Liver (tissue), 9 donors: ENCODE results near the gene ZNF654. TPM values are rescaled to one million over a fixed set of nuclear protein-coding genes. Genes with fewer than 3 reads are reported as not detected.

Source experiments
- DNase-seq: peaks from one replicate; pipeline ENCODE4 v3.0.0-alpha.2; 2017; ENCODE audit warnings: low spot score
- H3K27ac ChIP-seq, 2 donors: one replicate each; pipeline ENCODE4 v1.7.0; 2013; ENCODE audit warnings: inconsistent platforms in 2 of 2, low read length in 2 of 2, control low read depth in 1 of 2, low read depth in 1 of 2, mild to moderate bottlenecking in 1 of 2
- H3K27me3 ChIP-seq, 4 donors: one replicate each; pipeline versions ENCODE4 v1.6.1 to v1.7.0; 2013; ENCODE audit warnings: low read length in 3 of 4, inconsistent platforms in 1 of 4, mild to moderate bottlenecking in 1 of 4, moderate library complexity in 1 of 4; ENCODE audit not compliant: control insufficient read depth in 4 of 4, insufficient read depth in 4 of 4
- H3K36me3 ChIP-seq, 4 donors: one replicate each; pipeline versions ENCODE4 v1.6.1 to v1.7.0; 2013; ENCODE audit warnings: low read length in 3 of 4, mild to moderate bottlenecking in 3 of 4, low read depth in 1 of 4, moderate library complexity in 1 of 4; ENCODE audit not compliant: control insufficient read depth in 4 of 4, insufficient read depth in 3 of 4
- H3K4me1 ChIP-seq, 4 donors: one replicate each; pipeline versions ENCODE4 v1.6.1 to v1.7.0; 2013; ENCODE audit warnings: low read length in 3 of 4, mild to moderate bottlenecking in 3 of 4, moderate library complexity in 1 of 4; ENCODE audit not compliant: control insufficient read depth in 4 of 4, insufficient read depth in 4 of 4
- H3K4me3 ChIP-seq, 3 donors: one replicate each; pipeline versions ENCODE4 v1.6.1 to v1.7.0; 2013; ENCODE audit warnings: low read length in 3 of 3, control low read depth in 1 of 3, low read depth in 1 of 3, mild to moderate bottlenecking in 1 of 3
- H3K9ac ChIP-seq, 2 donors: one replicate each; pipeline ENCODE4 v1.7.0; 2013; ENCODE audit warnings: low read length in 2 of 2, mild to moderate bottlenecking in 2 of 2, moderate library complexity in 2 of 2, control low read depth in 1 of 2, low read depth in 1 of 2
- H3K9me3 ChIP-seq, 4 donors: one replicate each; pipeline versions ENCODE4 v1.6.1 to v1.7.0; 2013; ENCODE audit warnings: low read length in 3 of 4; ENCODE audit not compliant: control insufficient read depth in 4 of 4
- EGR1 ChIP-seq, 2 donors: IDR thresholded peaks; 2 replicates each; pipeline ENCODE4 v1.6.1; 2016 to 2018; ENCODE audit warnings: antibody characterized with exemption in 2 of 2, low read depth in 2 of 2
- FOXA1 ChIP-seq: IDR thresholded peaks from 2 replicates; pipeline ENCODE4 v1.6.1; 2016; ENCODE audit warnings: antibody characterized with exemption
- FOXA2 ChIP-seq: IDR thresholded peaks from 2 replicates; pipeline ENCODE4 v1.6.1; 2016; ENCODE audit warnings: antibody characterized with exemption
- GABPA ChIP-seq, 2 donors: IDR thresholded peaks in 1 of 2; conservative IDR thresholded peaks in 1 of 2; 2 replicates each; pipeline ENCODE4 v1.6.1; 2016; ENCODE audit warnings: antibody characterized with exemption in 2 of 2, mild to moderate bottlenecking in 1 of 2, moderate library complexity in 1 of 2
- HNF4A ChIP-seq, 2 donors: conservative IDR thresholded peaks; 2 replicates each; pipeline ENCODE4 v1.6.1; 2016; ENCODE audit warnings: antibody characterized with exemption in 2 of 2, mild to moderate bottlenecking in 2 of 2
- HNF4G ChIP-seq: IDR thresholded peaks from 2 replicates; pipeline ENCODE4 v1.6.1; 2016; ENCODE audit warnings: antibody characterized with exemption
- JUND ChIP-seq, 2 donors: IDR thresholded peaks; 2 replicates each; pipeline ENCODE4 v1.6.1; 2016; ENCODE audit warnings: antibody characterized with exemption in 2 of 2
- NR2F2 ChIP-seq: IDR thresholded peaks from 2 replicates; pipeline ENCODE4 v1.6.1; 2016; ENCODE audit warnings: antibody characterized with exemption
- RAD21 ChIP-seq, 2 donors: IDR thresholded peaks; 2 replicates each; pipeline ENCODE4 v1.6.1; 2016; ENCODE audit warnings: antibody characterized with exemption in 2 of 2, mild to moderate bottlenecking in 2 of 2
- RXRA ChIP-seq, 2 donors: IDR thresholded peaks; 2 replicates each; pipeline ENCODE4 v1.6.1; 2017 to 2018; ENCODE audit warnings: antibody characterized with exemption in 2 of 2, mild to moderate bottlenecking in 1 of 2
- SP1 ChIP-seq: IDR thresholded peaks from 2 replicates; pipeline ENCODE4 v1.6.1; 2018; ENCODE audit warnings: antibody characterized with exemption, mild to moderate bottlenecking
- TAF1 ChIP-seq: conservative IDR thresholded peaks from 2 replicates; pipeline ENCODE4 v1.6.1; 2016; ENCODE audit warnings: antibody characterized with exemption, mild to moderate bottlenecking
- WGBS: extraction: QIAGEN DNeasy Blood & Tissue Kit; methylation state at CpG from one replicate; pipeline ENCODE4 v1.1.7; 2013; 5-methylcytosine and 5-hydroxymethylcytosine counted together
- polyA plus RNA-seq, 2 donors: library from polyadenylated mRNA; stranded (reverse) in 1 of 2; unstranded in 1 of 2; fragments of 200-250 nt in 1 of 2; fragments of >200 nt in 1 of 2; fragmentation: Nextera tagmentation in 1 of 2; extraction: Ambion mirVana in 1 of 2; gene quantifications; one replicate each; pipeline versions ENCODE4 v1.2.1 to v1.2.3, GENCODE V29; 2013 to 2015
- total RNA-seq, 2 donors: library from RNA; depleted of rRNA; stranded (reverse); fragments of >200 nt; gene quantifications; one replicate each; pipeline ENCODE4 v1.2.3, GENCODE V29; 2014
- TF ChIP-seq, protein P1 (sequence below): IDR thresholded peaks from 2 replicates; pipeline ENCODE4 v1.6.1; 2016; ENCODE audit warnings: antibody characterized with exemption
- TF ChIP-seq, protein P2 (sequence below): fragments of 150-350 bp; IDR thresholded peaks from 2 replicates; pipeline ENCODE4 v1.5.1; 2017; ENCODE audit warnings: improper control_type of control experiment, low read depth, low read length; ENCODE audit not compliant: missing input control
- TF ChIP-seq, protein P3 (sequence below): IDR thresholded peaks from 2 replicates; pipeline ENCODE4 v1.6.1; 2016; ENCODE audit warnings: antibody characterized with exemption
- TF ChIP-seq, protein P4 (sequence below): IDR thresholded peaks from 2 replicates; pipeline ENCODE4 v1.6.1; 2016; ENCODE audit warnings: antibody characterized with exemption
- TF ChIP-seq, protein P5 (sequence below): IDR thresholded peaks from 2 replicates; pipeline ENCODE4 v1.6.1; 2016; ENCODE audit warnings: antibody characterized with exemption, mild to moderate bottlenecking
- donor health status: healthy.
- donor health status: healthy.
- donor health status: healthy.
- donor health status: healthy.
- donor health status: healthy.

Gene ZNF654
- total and polyA plus RNA-seq, 4 donors: 2.2 to 10.1 (median 5.4) TPM

DNA sequence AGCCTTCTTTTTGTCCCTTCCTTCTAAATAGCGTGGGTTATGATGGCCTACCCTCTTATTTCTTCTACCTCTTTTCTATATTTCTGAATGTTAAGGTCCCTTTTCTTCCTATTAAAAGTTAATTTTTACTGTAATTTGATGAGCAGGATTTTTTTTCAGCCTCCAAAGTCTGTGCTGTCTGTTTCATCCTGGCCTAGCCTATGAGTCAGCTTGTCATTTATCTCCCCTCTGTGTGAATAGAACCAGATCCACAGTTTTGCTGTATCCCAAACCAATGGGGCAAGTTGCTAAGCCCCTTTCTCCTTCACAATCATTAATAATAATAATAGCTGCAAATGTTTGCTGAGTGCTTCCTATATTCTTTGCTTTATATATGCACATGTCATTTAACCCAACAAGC, 72.6 kb downstream of the ZNF654 start:
- H3K9ac ChIP-seq: no peak overlapping the region
- H3K9me3 ChIP-seq: no peaks in the 10 kb centered on the region
- H3K27ac ChIP-seq: no peak overlapping the region
- H3K36me3 ChIP-seq: peaks cover 1 to 22% (median 17%) of the 10 kb centered on the region in 4 donors
- DNase-seq: no peak
- H3K4me1 ChIP-seq: no peaks in the 10 kb centered on the region
- WGBS: 95% methylated on average over 1 of the region's 1 CpG
- H3K4me3 ChIP-seq: no peak overlapping the region
- no peaks in the 10 kb centered on the region for H3K27me3 ChIP-seq
- no peak for TF ChIP-seq RAD21 (IDR thresholded peaks at IDR 0.05)
- TF ChIP-seq JUND (IDR thresholded peaks at IDR 0.05): no peak
- no peak for TF ChIP-seq SP1
- TF ChIP-seq, protein P1, sequence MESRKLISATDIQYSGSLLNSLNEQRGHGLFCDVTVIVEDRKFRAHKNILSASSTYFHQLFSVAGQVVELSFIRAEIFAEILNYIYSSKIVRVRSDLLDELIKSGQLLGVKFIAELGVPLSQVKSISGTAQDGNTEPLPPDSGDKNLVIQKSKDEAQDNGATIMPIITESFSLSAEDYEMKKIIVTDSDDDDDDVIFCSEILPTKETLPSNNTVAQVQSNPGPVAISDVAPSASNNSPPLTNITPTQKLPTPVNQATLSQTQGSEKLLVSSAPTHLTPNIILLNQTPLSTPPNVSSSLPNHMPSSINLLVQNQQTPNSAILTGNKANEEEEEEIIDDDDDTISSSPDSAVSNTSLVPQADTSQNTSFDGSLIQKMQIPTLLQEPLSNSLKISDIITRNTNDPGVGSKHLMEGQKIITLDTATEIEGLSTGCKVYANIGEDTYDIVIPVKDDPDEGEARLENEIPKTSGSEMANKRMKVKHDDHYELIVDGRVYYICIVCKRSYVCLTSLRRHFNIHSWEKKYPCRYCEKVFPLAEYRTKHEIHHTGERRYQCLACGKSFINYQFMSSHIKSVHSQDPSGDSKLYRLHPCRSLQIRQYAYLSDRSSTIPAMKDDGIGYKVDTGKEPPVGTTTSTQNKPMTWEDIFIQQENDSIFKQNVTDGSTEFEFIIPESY: no peak
- TF ChIP-seq, protein P2, sequence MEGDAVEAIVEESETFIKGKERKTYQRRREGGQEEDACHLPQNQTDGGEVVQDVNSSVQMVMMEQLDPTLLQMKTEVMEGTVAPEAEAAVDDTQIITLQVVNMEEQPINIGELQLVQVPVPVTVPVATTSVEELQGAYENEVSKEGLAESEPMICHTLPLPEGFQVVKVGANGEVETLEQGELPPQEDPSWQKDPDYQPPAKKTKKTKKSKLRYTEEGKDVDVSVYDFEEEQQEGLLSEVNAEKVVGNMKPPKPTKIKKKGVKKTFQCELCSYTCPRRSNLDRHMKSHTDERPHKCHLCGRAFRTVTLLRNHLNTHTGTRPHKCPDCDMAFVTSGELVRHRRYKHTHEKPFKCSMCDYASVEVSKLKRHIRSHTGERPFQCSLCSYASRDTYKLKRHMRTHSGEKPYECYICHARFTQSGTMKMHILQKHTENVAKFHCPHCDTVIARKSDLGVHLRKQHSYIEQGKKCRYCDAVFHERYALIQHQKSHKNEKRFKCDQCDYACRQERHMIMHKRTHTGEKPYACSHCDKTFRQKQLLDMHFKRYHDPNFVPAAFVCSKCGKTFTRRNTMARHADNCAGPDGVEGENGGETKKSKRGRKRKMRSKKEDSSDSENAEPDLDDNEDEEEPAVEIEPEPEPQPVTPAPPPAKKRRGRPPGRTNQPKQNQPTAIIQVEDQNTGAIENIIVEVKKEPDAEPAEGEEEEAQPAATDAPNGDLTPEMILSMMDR: no peak
- TF ChIP-seq GABPA (IDR thresholded peaks at IDR 0.05 in 1 of 2, conservative IDR thresholded peaks at IDR 0.05 in 1 of 2): no peak
- TF ChIP-seq, protein P3, sequence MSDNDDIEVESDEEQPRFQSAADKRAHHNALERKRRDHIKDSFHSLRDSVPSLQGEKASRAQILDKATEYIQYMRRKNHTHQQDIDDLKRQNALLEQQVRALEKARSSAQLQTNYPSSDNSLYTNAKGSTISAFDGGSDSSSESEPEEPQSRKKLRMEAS: no peak
- no peak for TF ChIP-seq TAF1

DNA sequence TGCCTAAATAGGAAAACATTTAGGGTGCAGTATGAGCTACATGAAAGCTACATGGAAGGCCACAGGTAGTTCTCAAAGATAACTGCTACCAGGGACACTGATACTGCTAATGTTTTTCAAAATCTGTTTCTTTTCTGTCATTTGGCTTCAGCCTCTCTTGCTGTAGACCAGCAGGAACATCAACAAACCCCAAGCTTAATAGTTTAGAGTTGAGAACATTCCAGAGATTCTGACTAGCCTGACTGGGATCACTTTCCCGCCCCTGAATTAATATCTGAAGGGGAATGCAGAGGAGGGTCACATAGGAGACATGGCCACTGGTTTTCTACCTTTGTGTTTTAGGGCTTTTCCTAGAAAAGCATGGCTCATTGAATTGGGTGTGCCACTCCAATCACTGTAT, 73.8 kb downstream of the ZNF654 start:
- DNase-seq: no peak
- no peak overlapping the region for H3K9ac ChIP-seq
- no peaks in the 10 kb centered on the region for H3K9me3 ChIP-seq
- H3K36me3 ChIP-seq: peaks cover 0 to 27% (median 17%) of the 10 kb centered on the region in 4 donors
- no peaks in the 10 kb centered on the region for H3K4me1 ChIP-seq
- TF ChIP-seq NR2F2 (no peak), EGR1 (IDR thresholded peaks at IDR 0.05; ENCODE audit: low read depth in 2 of 2) (no peak), GABPA (IDR thresholded peaks at IDR 0.05 in 1 of 2, conservative IDR thresholded peaks at IDR 0.05 in 1 of 2) (no peak), HNF4G (no peak)
- TF ChIP-seq, protein P4, sequence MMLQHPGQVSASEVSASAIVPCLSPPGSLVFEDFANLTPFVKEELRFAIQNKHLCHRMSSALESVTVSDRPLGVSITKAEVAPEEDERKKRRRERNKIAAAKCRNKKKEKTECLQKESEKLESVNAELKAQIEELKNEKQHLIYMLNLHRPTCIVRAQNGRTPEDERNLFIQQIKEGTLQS: no peak
- no peak overlapping the region for H3K4me3 ChIP-seq
- 95% methylated on average over 1 of the region's 1 CpG for WGBS
- no peak overlapping the region for H3K27ac ChIP-seq
- no peaks in the 10 kb centered on the region for H3K27me3 ChIP-seq

DNA sequence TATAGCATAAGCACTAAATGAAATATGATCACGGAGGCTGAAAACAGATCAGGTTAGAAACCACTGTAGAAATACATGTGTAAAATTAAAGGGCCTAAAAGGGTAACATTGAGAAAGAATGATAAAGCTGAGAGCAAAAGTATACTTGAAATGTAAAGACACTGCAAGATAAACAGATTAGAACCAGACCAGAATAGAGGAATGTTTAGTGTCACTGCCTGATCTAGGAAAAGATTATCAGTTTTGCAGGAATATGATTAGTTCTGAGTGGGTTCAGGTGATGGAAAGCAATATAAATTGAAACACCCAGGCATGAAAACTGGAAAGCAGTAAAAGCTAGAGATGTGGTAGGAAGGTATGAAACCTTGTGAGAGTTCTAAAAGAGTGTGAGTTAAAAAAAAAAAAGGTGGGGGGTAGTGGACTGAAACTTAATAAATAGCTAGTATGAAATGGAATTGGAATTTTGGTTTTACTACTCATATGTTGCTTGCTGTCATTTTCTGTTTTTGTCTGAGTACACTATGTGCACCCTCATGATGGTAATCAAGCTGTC, 74.7 kb downstream of the ZNF654 start:
- no peak overlapping the region for H3K4me3 ChIP-seq
- H3K27ac ChIP-seq: no peak overlapping the region
- DNase-seq: no peak
- 46% methylated on average over 1 of the region's 1 CpG for WGBS
- H3K4me1 ChIP-seq: no peaks in the 10 kb centered on the region
- H3K36me3 ChIP-seq: peaks cover 1 to 27% (median 17%) of the 10 kb centered on the region in 4 donors
- H3K9ac ChIP-seq: no peak overlapping the region
- H3K9me3 ChIP-seq: no peaks in the 10 kb centered on the region
- no peaks in the 10 kb centered on the region for H3K27me3 ChIP-seq
- TF ChIP-seq RAD21 (IDR thresholded peaks at IDR 0.05) (no peak), FOXA1 (no peak), JUND (IDR thresholded peaks at IDR 0.05) (no peak), HNF4G (no peak), FOXA2 (no peak), NR2F2 (no peak), SP1 (no peak), HNF4A (conservative IDR thresholded peaks at IDR 0.05) (no peak), TAF1 (no peak), RXRA (IDR thresholded peaks at IDR 0.05) (no peak), EGR1 (IDR thresholded peaks at IDR 0.05; ENCODE audit: low read depth in 2 of 2) (no peak)
- TF ChIP-seq, protein P5, sequence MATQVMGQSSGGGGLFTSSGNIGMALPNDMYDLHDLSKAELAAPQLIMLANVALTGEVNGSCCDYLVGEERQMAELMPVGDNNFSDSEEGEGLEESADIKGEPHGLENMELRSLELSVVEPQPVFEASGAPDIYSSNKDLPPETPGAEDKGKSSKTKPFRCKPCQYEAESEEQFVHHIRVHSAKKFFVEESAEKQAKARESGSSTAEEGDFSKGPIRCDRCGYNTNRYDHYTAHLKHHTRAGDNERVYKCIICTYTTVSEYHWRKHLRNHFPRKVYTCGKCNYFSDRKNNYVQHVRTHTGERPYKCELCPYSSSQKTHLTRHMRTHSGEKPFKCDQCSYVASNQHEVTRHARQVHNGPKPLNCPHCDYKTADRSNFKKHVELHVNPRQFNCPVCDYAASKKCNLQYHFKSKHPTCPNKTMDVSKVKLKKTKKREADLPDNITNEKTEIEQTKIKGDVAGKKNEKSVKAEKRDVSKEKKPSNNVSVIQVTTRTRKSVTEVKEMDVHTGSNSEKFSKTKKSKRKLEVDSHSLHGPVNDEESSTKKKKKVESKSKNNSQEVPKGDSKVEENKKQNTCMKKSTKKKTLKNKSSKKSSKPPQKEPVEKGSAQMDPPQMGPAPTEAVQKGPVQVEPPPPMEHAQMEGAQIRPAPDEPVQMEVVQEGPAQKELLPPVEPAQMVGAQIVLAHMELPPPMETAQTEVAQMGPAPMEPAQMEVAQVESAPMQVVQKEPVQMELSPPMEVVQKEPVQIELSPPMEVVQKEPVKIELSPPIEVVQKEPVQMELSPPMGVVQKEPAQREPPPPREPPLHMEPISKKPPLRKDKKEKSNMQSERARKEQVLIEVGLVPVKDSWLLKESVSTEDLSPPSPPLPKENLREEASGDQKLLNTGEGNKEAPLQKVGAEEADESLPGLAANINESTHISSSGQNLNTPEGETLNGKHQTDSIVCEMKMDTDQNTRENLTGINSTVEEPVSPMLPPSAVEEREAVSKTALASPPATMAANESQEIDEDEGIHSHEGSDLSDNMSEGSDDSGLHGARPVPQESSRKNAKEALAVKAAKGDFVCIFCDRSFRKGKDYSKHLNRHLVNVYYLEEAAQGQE: no peak
- TF ChIP-seq, protein P3: no peak
- TF ChIP-seq, protein P1: no peak
